Inflammatory macrophage treated with lipopolysaccharide for 1 hour (primary cell): ENCODE data around the gene LAPTM5.

Source experiments
- DNase-seq, 2 donors: peaks; one replicate each; pipeline ENCODE4 v3.0.0-alpha.2; 2020 to 2022

Gene LAPTM5

GRCh38 chr1:30727824-30728223, 29.8 kb downstream of the LAPTM5 start:
- DNase-seq: no peak

- no peak for DNase-seq
Observed at GRCh38 chr1:30726773-30727684, 30.5 kb downstream of the LAPTM5 start.

DNA sequence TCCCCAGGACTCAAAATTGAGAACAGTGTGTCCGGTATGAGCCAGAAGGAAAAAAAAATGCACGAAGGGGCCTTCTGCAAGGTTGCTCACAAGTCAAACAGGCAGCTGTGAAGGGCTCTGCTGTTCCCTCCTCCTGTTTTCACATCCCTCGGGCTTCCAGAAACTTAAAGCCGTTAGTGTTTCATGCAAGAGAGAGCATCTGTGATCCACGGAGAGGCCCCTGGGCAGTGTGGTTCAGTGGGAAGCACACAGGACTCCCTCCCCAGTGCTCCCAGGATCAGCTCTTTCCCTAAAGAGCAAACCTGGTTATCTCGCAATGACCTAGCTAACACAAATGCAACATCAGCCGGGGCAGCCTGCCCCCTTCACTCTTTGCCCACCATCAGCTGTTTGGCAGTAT, 31.3 kb downstream of the LAPTM5 start:
- no peak for DNase-seq

- no peak for DNase-seq
Observed at GRCh38 chr1:30725450-30726095, 32.0 kb downstream of the LAPTM5 start.

DNA sequence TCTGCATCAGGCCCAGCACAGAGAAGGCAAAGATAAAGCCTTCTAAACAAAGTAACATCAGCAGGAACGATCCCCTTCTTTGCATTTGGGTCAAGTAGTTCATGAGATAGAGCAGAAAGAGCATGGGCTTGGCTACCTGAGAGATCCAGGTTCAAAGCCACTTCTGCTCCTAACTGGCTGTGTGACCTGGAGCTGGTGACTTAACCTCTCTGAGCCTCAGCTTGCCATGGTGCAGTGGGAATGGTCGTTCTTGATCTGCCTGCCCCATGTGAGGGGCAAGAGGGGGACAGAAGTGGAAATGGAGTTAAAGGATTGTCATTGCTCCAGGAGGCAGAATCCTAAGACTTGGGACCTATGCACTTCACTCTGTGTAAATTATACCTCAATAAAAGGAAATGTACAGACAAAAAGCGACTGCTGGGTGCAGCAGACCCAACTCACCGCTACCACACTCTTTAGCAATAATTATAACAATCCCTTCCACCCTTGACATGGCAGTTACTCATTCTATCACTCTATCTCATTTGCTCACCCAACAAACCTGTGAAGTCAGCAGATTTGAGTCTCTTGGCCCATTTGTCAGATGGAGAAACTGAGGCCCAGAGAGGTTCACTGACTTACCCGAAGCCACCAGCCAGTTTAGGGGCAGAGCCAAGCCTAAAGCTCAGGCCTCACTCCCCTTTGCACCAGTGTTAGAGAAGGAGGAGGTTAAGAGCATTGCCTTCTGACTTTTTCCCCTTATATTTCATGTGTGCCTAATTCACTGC, 32.7 kb downstream of the LAPTM5 start:
- no peak for DNase-seq

DNA sequence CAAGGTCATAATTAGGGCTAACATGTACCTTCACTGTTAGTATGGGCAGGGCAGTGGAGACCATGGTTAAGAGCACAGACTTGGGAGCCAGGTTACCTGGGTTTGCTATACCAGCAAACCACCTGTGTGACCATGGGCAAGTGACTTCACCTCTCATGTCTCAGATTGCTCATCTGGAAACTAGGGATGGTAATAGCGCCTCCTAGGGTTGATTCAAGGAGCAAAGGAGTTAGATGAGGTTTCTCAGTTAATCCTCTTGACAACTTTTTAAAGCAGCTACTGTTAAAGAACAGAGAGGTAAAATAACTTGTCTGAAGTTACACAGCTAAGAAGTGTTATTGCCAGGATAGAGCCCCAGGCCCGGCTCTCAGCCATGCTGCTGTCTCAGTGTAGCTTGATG, 33.4 kb downstream of the LAPTM5 start:
- DNase-seq: no peak

GRCh38 chr1:30723331-30723755, 34.2 kb downstream of the LAPTM5 start, which contains the start of gene MATN1:
Gene MATN1, minus strand, starts transcription at chr1:30723585. Its CDS starts 34 bp downstream, at chr1:30723551.
- no peak for DNase-seq

DNA sequence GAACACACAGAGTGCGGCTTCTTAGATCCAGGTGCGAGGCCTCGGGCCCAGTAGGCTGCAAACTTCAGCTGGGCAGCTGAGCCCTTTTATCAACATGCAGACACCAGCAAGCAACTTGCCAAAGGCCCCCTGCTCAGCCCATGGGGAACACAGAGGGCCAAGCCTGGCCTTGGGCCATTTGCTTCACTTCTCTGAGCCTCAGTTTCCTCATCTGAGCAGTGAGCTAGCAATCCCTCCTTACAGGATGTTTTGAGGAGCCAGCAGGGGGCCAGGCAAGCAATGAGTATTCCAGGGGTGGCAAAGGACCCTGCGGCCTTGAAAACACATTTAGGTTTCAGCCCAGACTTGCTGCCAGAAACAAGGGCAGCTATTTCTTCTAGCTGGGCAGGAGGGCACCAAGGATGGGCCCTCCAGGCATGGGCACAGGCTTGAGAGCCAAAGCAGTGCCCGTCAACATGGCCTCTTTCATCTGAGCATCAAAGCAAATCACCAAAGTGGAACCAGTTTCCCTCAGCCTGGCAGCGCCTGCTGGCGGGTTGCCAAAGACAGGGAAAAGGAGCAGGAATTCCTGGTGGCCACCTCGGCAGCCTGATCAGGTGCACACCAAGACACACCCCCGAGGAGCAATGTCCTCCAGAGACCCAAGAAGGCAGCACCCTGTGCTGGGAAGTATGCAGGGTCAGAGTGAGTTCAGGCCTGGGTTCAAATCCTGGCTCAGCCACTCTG, 35.6 kb downstream of the LAPTM5 start:
- DNase-seq: no peak

GRCh38 chr1:30721341-30721793, 36.2 kb downstream of the LAPTM5 start:
- no peak for DNase-seq

- no peak for DNase-seq
Observed at GRCh38 chr1:30720271-30721223, 37.0 kb downstream of the LAPTM5 start.

DNA sequence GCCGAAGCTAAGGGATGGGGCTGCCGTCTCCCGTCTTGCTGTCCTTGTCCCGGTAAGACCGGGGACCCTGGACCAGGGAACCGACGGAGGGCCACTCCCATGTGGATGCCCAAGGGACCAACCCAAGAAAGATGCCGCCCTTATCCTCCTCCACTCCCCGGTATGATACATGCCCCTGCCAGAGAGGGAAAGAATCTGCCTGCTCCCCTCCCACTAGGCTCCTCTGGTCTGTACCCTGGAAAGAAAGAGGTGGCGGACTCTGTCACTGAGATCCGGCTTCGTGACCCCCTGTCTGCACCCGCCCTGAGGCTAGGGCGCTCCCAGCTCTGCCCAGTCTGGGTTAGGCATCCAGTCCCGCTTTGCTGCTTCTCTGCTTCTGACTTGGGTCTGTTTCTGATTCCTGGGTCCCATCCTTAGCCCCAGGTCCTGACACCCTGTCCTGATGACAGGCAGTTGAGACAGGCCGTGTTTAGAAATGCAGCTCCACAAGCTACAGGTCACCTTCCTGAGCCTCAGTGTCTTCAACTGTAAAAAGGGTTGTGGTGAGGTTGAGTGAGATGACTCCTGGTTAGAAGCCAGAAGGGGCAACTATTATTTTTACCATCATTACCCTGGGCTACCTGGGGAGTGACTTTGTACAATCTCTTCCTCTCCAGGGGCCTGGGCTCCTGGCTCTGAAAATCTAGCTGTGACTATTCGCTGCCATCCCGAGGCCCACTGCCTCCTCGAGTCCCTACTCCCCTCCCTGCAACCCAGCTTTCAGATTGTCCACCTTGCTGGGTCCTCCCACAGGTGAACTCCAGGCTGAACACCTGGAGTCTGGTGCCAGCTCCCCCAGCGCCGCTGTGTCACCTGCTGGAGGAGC, 37.9 kb downstream of the LAPTM5 start:
- peak; percentile 22 to 84 for DNase-seq

DNA sequence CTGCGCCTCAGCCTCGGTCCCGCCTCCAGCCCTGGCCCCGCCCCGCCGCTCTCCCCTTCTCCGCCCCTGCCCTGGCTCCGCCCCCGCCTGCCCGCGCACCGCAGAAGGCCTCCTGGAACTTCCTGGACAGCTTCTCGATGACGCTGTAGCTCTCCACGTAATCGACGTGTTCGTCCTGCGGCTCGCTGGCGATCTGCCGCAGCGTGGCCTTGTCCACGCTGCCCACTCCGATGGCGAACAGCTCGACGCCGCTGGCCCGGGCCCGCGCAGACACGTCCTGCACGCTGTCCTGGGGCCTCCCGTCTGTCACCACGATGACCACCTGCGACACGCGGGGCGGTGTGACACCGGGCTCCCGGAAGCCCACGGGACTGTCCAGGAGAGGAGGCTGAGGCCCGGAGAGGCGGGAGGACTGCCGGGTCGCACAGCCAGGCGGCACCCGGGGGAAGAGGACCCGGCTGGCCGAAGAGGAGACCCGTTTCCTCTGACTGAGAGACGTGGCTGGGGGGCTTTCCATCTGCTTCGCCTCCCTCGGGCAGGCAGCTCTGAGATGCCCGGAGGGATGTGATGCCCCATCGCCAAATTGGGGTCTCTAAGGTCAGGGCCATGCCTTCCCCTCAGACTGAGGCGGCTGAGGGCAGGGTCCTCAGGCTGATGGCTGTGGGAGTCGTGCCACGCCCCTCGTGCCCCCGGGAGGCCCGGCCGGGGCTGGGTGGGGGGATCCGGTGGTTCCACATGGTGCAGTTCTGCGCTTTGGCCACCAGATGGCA, 38.8 kb downstream of the LAPTM5 start:
- peak in 1 of 2 donors; percentile 97 for DNase-seq

- peak; percentile 98 to 99 for DNase-seq
Observed at GRCh38 chr1:30718091-30718635, 39.4 kb downstream of the LAPTM5 start.

GRCh38 chr1:30716646-30717045, 40.9 kb downstream of the LAPTM5 start:
- DNase-seq: no peak

DNA sequence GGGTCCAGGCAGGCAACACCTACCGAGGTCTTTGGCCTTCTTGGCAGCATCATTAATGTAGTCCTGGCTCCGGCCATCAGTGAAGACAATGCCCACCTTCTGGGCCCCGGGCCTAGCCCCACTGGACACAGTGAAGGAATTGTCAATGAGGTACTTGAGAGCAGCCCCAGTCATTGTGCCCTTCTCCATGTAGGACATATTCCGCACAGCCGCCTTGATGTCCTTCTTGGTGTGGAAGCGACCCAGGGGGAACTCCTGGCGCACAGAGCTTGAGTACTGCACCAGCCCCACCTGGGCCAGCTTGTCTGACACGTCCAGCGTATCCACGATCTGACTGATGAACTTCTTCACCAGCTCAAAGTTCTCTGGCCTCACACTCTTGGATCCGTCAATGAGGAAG, 41.7 kb downstream of the LAPTM5 start:
- no peak for DNase-seq

- peak in 1 of 2 donors; percentile 34 for DNase-seq
Observed at GRCh38 chr1:30715216-30715615, 42.4 kb downstream of the LAPTM5 start.

- no peak for DNase-seq
Observed at GRCh38 chr1:30714536-30715090, 43.0 kb downstream of the LAPTM5 start.

DNA sequence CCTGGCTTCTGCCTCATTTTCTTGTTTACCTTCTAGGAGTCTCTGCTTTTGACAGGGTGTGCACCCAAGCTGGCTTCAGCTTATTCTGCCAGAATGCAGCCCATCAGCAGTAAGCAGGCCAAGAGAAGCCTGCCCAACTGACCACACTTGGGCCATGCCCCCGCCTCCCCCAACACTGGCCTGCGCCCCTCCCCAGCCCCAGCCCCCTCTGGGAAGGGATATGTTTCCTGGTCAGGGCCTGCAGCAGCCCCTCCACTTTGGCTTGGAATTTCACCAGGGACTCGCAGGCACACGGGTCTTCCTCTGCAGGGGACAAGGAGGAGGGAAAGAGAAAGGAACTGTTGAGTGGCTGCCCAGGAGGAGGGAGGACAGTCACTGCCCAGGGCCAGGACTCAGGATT, 43.5 kb downstream of the LAPTM5 start:
- DNase-seq: no peak

DNA sequence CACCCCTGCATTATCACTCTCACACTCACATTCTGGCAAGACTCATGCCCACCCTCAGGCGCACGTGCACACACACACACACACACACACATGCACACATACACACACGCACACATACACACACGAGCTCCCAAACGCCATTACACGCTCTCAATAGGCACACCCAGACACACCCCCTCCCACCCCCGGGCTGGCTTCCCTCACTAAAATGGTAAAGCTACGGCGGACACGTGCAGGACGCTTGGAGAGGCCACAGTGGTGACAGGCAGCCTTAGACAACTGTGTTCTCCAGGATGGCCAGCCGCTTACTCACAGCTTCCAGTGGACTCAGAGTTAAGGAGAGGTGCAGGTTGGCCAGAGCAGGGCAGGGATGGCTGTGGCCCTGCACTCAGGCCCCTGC, 44.3 kb downstream of the LAPTM5 start:
- DNase-seq: no peak
